GM10847 (cell line): ENCODE results near the gene SHANK3.

Experiments used
- POLR2A ChIP-seq: IDR thresholded peaks from 2 replicates; pipeline ENCODE4 v1.6.1; 2011; ENCODE audit not compliant: insufficient read length; ENCODE audit errors: extremely low read depth

The SHANK3 gene

DNA sequence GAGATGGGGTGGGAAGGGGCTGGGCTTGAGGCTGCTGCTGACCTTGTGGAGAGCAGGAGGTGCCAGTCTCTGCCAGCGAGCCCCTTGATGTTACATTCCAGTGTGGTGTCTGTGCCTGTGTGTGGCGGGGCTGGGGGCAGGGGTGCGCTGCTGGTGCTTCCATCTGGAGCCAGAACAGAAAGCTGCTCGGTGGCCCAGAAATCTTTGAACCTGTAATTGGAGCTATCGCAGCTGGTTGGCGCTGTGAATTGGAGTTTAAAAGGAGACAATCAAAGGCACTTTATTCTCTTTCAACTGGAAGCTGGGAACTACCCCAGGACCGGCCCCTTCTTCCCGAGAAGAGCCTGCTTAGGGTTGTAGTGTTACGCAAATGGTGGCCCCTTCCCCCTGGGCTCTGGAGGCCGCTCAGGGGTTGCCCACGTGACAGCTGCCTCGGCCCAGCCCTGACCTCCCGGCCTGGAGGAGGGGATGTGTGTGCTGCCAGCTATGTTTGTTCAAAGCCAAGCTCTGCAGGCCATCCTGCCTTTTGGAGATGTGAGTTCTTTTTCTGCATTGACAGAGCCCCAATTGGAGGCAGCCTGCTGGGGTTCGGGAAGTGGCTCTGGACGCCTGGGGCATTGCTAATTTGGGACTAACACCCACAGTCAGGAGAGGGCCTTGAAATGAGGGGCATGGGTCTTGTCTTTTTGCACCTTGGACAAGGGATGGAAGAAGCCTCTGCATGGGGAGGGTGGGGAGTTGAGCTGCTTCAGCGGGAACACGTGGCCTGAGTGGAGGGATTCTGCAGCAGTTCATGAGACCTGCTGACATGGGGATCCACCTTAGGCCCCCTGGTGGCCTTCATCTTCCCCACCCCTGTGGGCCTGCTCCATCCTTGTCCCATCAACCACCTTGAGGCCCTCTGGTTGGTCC is 30.7 kb upstream of the SHANK3 start:
- no peak for TF ChIP-seq POLR2A

DNA sequence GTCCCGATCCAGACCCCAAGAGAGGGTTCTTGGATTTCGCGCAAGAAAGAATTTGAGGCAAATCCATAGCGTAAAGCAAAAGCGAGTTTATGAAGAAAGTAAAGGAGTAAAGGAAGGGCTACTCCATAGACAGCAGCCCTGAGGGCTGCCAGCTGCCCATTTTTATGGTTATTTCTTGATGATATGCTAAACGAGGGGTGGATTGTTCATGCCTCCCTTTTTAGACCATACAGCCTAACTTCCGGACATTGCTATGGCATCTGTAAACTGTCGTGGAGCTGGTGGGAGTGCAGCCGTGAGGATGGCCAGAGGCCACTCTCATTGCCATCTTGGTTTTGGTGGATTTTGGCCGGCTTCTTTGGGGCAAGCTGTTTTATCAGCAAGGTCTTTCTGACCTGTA is 19.4 kb upstream of the SHANK3 start:
- TF ChIP-seq POLR2A, result no peak

DNA sequence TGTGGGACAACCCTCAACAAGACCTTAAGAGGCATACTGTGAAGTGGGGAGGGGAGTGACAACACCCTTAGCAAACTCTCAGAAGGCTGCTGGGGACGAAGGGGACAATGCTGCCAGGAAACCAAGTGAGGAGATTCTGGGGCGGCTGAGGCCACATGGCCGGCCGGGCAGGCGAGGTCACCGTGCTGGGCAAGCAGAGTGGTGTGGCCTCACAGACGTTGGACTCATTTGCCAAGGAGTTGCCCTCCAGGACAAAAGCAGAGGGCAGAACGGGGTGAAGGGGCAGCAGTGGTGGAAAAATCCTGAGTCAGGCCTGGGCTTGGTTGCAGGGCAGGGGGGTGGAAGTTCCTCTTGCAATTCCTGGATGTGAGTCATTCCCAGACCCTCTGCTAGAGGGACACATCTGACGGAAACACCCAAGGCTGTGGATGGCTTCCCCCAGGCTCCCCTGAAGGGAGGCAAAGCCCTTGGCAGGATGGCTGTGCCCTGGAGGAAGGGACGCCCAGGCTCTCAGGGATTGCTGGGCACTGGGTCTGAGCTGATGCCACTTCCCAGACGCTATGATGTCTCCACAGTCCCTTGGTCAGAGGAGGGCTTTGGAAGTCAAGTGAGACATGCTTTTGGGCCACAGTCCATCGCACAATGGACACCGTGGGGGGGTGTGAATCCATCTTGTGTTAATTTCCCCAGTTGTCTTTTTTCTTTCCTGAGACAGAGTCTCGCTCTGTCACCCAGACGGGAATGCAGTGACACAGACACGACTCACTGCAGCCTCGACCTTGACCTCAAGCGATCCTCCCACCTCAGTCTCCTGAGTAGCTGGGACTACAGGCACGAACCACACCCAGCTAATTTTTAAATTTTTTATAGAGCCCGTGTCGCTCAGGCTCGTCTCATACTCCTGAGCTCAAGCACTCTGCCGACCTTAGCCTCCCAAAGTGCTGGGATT is 16.2 kb upstream of the SHANK3 start:
- TF ChIP-seq POLR2A, result no peak

GRCh38 chr22:50657925-50658324 is 14.7 kb upstream of the SHANK3 start:
- TF ChIP-seq POLR2A, result no peak

GRCh38 chr22:50660306-50660705 is 12.3 kb upstream of the SHANK3 start:
- no peak for TF ChIP-seq POLR2A

GRCh38 chr22:50665212-50665611 is 7.4 kb upstream of the SHANK3 start:
- TF ChIP-seq POLR2A, result no peak

GRCh38 chr22:50665738-50666137 is 6.9 kb upstream of the SHANK3 start:
- TF ChIP-seq POLR2A, result no peak

GRCh38 chr22:50670513-50670912 is 2.1 kb upstream of the SHANK3 start:
- TF ChIP-seq POLR2A, result no peak

DNA sequence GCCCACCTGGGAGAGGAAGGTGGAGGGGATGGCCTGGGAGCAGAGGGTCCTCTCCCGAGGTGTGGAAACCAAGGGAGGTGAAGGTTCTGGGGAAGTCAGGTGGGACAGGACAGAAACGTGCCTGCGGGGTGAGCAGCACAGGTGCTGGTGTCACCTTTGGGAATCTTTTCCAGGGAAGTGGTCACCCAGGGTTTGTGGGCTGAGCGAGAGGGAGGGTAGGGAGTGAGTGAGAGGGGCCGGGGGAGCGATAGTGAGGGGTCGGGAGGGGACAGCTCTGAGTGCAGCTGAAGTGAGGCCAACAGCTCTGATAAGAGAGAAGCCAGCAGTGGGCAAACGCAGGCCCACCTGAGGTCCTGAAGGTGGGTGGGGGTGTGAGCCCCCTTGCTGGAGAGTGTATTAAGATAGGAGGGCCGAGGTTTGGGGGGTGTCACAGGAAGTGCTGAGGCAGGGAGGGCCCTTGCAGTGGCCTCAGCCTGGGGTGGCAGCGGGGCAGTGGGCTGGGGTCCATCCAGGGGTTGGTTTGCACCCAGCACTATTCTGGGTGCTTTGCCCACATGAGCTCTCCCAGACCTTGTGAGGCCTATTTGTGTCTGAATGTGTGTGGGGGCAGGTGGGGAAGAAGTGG is 1.6 kb upstream of the SHANK3 start:
- no peak for TF ChIP-seq POLR2A

- no peak for TF ChIP-seq POLR2A
These were observed 982 bp upstream of the SHANK3 start for GRCh38 chr22:50671641-50672040.

GRCh38 chr22:50672041-50672440 is 582 bp upstream of the SHANK3 start:
- no peak for TF ChIP-seq POLR2A

DNA sequence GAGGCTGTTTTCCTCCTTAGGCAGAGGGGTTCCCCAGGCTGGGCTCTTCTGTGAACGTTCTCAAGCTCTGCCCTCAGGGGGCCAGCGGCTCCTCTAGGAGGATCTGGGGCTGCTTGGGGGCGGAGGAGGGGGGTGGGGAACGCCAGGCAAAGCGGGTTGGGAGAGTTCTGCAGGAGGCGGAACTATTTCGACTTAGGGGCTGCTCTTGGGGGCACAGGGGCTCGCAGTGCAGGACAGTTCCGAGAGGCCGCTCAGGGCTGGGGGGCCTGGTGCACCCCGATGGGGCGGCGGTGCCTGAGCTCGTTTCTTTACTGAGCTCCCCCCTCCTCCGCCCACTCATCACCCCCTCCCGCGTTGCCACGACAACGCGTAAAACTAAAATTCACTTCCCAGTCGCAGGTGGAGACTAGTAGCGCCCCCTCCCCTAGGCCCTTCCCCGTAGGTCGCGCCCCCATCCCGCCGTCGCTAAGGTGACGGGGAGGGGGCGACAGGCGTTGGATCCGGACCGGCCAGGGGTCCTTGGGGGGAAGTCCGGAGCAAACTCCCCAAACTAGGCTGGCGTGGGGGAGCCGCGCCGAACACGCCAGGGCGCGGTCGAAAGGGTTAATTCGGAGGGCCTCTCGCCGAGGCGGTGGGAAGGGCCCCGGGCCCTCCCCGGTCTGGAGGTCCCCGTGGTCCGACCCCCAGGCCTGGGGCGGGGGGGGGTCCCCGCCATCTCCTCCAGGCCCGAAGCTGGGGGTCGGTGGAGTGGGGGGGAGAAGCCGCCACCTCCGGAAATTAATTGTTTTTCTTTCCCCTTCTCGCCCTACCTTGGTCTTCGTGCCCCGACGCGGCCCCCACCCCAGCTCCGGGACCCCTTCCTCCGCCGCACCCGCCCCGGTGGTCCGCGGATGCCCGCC is 857 bp downstream of the SHANK3 start:
- no peak for TF ChIP-seq POLR2A

GRCh38 chr22:50674130-50674500 is 1.5 kb downstream of the SHANK3 start:
- TF ChIP-seq POLR2A, result no peak
